ENCODE measurements around the gene GNAI2. TPM values are rescaled to one million over a fixed set of nuclear protein-coding genes. Genes with fewer than 3 reads are reported as not detected.

GNAI2 gene
- total RNA-seq, 4 donors from 2014 or later = 71.8 to 178 (median 98.4) TPM

- no peak for TF ChIP-seq POLR2A (IDR thresholded peaks at IDR 0.05)
- no peak for TF ChIP-seq CTCF (IDR thresholded peaks at IDR 0.05)
- Histone ChIP-seq H3K36me3 (peaks cover 0 to 69% (median 0%) of the 10 kb centered on the region in 3 donors), H3K27me3 (no peaks in the 10 kb centered on the region), H3K4me3 (no peak overlapping the region), H3K27ac (peak overlapping the region in 3 of 4 donors; percentile 57 to 75 (median 70)), H3K4me1 (peaks cover 1 to 48% (median 7%) of the 10 kb centered on the region in 4 donors), H3K9me3 (peaks cover 0 to 7% (median 0%) of the 10 kb centered on the region in 4 donors)
- DNase-seq = no peak
Measured at GRCh38 chr3:50255251-50255615, 19.2 kb downstream of the GNAI2 start.

GRCh38 chr3:50256978-50257890 is 21.2 kb downstream of the GNAI2 start:
- Histone ChIP-seq H3K27ac (peak overlapping the region in 1 of 4 donors; percentile 19), H3K9me3 (peaks cover 0 to 7% (median 0%) of the 10 kb centered on the region in 4 donors), H3K36me3 (peaks cover 0 to 64% (median 0%) of the 10 kb centered on the region in 3 donors), H3K4me3 (no peak overlapping the region), H3K4me1 (peaks cover 6 to 49% (median 13%) of the 10 kb centered on the region in 4 donors), H3K27me3 (no peaks in the 10 kb centered on the region)
- DNase-seq = peak in 2 of 3 donors; percentile 73 to 76
- TF ChIP-seq POLR2A (IDR thresholded peaks at IDR 0.05) (no peak), CTCF (IDR thresholded peaks at IDR 0.05) (peak in 5 of 6 experiments; percentile 25 to 64 (median 55))

- Histone ChIP-seq H3K27ac (peak overlapping the region in 1 of 4 donors; percentile 92), H3K27me3 (no peaks in the 10 kb centered on the region), H3K4me3 (no peak overlapping the region), H3K36me3 (peaks cover 0 to 55% (median 0%) of the 10 kb centered on the region in 3 donors), H3K9me3 (peaks cover 0 to 7% (median 0%) of the 10 kb centered on the region in 4 donors), H3K4me1 (peaks cover 6 to 42% (median 13%) of the 10 kb centered on the region in 4 donors)
- TF ChIP-seq CTCF (IDR thresholded peaks at IDR 0.05) = no peak
- no peak for TF ChIP-seq POLR2A (IDR thresholded peaks at IDR 0.05)
- no peak for DNase-seq
Measured at GRCh38 chr3:50258029-50258680, 22.2 kb downstream of the GNAI2 start.

- Histone ChIP-seq H3K27me3 (no peaks in the 10 kb centered on the region), H3K4me3 (no peak overlapping the region), H3K27ac (peak overlapping the region in 3 of 4 donors; percentile 92 to 96 (median 92)), H3K4me1 (peaks cover 6 to 38% (median 13%) of the 10 kb centered on the region in 4 donors), H3K9me3 (peaks cover 0 to 7% (median 0%) of the 10 kb centered on the region in 4 donors), H3K36me3 (peaks cover 0 to 48% (median 0%) of the 10 kb centered on the region in 3 donors)
- DNase-seq = no peak
- TF ChIP-seq POLR2A (IDR thresholded peaks at IDR 0.05) (no peak), CTCF (IDR thresholded peaks at IDR 0.05) (no peak)
Measured at GRCh38 chr3:50258979-50259378, 23.0 kb downstream of the GNAI2 start.

- TF ChIP-seq CTCF (IDR thresholded peaks at IDR 0.05) (no peak), POLR2A (IDR thresholded peaks at IDR 0.05) (no peak)
- DNase-seq = no peak
- peaks cover 0 to 7% (median 0%) of the 10 kb centered on the region in 4 donors for H3K9me3 ChIP-seq
- peak overlapping the region; percentile 86 to 96 (median 92) for H3K27ac ChIP-seq
- peaks cover 0 to 45% (median 0%) of the 10 kb centered on the region in 3 donors for H3K36me3 ChIP-seq
- peaks cover 6 to 38% (median 13%) of the 10 kb centered on the region in 4 donors for H3K4me1 ChIP-seq
- no peaks in the 10 kb centered on the region for H3K27me3 ChIP-seq
- H3K4me3 ChIP-seq = peak overlapping the region in 3 of 4 donors; percentile 56 to 65 (median 62)
Measured at GRCh38 chr3:50259432-50260026, 23.5 kb downstream of the GNAI2 start.

Measured in Peyer's patch (tissue), 4 donors.